NCI-H1105 (cell line): ENCODE results near the gene MAGEA9B.
"Not testable (repeated sequence)": the region's sequence is repeated elsewhere in the genome, so short reads cannot be mapped to it uniquely, and the experiment has no call there.

ENCODE experiments used
- DNase-seq: peaks from one replicate; lab custom pipeline; 2025; lab: John Stamatoyannopoulos, UW

MAGEA9B gene

DNA sequence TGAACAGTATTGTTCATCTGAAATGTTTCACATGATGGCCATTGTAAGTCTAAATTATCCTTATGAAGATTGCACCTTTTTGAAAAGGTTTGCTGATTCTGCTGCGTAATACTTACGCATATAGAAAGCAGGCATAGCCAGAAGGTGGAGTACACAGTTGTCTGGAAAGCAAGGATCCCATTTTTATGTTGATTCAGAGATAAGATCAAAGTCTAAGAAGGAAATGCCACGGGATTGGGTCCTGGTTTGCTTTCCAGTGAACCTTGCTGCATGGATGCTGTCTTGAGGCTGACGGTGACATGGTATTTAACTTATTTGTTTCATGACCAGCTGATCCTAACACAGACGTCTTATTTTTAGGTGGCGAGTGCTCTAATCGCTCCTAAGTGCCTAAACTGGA, 15.5 kb downstream of the MAGEA9B start:
- DNase-seq = no peak

DNA sequence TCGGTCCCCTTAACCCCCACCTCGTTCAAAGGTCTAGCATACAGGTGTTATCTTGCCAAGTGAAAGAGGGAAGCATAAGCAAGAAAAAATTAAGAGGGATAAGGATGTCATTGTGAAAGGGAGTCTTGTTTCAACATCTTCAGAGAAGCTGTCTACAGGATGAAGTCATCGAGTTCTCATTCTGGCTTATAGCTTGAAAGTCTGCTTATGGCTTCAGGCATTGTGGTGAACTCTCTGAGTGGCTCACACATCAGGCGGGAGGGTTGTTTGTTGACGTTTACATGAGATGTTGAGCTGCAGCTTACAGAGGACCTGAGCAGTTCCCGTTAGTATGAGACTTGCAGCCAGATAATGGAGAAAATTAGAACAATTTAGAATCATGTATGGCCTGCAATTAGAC, 16.6 kb downstream of the MAGEA9B start:
- no peak for DNase-seq

DNA sequence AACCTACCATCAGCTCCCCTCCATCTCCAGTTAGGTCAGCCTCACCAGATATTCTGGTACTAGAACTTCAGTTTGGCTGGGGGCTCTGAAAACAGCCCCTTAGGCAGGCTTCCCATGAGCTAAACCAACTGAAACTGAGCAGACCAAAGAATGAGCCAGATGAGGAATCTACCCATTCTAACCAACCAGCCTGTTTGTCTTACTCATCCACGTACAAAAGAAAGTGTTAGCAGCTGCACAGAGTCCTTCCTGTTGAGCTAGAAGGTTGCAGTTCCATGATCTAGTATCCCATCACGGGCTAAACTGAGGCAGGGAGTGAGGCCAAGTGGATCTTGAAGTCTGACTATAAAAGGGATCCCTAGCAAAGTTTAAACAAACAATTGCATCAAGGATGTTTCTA, 17.5 kb downstream of the MAGEA9B start:
- no peak for DNase-seq

DNA sequence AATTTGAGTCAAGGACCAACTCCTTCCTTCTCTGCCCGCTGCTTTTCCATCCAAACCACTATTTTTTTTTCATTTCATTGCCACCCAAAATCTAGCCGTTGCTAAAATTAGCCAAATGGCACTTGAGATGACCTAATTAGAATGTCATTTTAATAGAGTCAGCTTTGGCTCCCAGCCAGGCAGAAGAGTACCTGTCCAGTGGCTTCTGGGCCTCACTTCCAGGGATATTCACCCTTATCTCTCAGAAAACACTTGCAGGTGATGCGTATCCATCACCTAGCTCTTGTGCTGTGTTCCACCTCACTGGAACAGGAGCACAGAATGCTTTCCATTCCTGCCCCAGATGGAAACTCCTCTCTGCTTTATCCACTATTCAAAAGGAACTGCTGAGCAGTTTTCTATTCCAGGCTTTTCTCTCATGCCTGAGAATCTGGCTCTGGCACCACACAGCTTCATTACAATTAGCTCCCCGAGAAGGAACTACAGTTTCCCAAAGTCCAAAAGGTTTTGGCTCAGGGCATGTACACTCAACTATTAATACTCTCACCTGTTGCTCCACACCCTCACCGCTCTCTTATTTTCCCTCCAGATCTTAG, 18.5 kb downstream of the MAGEA9B start:
- DNase-seq = peak; percentile 27

DNA sequence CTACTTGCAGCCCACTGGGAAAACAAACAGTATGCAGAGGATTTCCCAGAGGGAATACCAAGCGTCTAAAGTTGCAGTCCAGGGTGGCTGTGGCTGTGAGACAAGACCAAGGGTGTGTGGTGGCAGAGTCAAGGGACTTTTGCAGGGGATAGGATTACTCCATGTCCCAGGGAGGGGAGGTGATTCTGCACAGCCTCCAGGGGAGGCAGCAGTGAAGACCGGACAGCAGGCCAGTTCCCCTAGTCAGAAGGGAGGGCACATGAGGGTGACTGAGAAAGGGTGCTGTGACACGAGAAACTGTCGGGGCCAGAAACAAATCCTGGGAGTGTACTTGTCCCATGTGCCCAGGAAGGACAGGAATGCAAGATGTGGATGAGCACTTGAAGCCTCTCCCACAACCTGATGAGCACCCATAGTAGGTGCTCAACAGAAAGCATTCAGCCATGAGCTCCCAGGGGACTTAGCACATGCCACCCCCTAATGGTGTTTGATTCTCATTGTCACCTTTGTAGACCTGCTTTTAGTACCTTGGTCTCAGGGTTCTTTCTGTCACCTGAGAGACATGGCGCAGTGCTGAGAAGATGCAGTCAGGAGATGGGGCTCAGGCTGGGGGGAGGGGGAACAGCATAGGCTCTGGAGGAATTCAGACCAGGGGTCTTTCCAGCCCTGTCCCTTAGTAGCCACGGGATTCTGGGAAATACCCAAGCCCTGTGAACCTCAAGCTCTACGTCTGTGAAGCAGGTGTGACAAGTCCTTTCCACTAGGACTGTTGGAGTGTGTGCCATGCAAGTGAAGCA, 19.4 kb downstream of the MAGEA9B start:
- no peak for DNase-seq

GRCh38 chrX:149563359-149563758, 23.9 kb downstream of the MAGEA9B start:
- no peak for DNase-seq

GRCh38 chrX:149555251-149555650, 32.0 kb downstream of the MAGEA9B start:
- not testable (repeated sequence) for DNase-seq

- not testable (repeated sequence) for DNase-seq
Measured at GRCh38 chrX:149551939-149552248, 35.4 kb downstream of the MAGEA9B start.

DNA sequence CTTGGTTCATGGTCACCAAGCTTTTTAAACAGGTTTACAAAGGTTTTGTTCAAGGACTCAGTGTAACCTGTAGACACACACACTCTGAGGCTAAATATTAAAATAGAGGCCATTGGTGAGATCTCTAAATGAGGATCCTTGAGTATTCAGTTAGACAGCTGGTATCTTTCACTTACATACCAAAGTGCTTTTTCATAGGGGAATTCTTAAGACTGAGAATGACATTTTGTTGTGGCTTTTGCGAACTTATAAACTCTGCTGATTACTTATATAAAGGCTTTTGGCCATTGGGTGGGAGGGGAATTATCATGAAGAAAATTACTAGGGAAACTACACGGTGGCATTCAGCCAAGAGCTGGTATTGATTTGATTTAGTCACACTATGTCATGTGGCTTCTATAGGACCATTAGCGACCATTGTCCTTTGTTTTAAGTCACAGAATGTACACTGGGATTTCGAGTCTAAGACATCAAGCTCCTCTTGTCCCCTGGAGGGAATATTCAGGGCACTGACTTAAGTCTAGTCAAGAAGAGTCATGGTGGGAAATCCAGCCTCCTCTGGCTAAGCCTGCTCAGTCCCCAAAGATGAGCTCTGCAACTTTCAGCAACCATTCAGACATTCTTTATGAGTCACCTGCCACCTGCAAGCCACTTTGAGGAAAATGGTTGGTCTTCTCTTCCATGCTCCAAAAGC, 35.9 kb downstream of the MAGEA9B start:
- DNase-seq = not testable (repeated sequence)

DNA sequence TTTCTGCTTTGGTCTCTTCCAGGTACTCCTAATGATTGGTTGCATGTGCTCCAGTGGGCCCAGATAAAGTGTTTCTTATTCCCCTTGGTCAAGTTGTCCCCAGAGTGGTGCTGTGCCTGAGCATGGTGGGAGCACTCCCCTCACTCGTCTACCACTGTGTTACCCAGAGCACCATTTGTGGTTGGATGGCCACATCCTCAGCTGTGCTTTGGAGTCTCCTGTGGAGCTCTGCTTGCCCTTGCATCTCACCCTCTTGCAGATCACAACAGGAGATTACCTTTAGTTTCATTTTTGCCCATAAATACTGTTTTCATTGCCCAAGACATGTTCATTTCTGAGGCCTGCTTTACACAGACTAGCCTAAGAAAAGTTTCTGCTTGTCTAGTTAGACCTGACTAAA, 36.8 kb downstream of the MAGEA9B start:
- DNase-seq = not testable (repeated sequence)

GRCh38 chrX:149549701-149550100, 37.6 kb downstream of the MAGEA9B start, which contains the start of gene HSFX3:
TSS of gene HSFX3 (minus strand) at chrX:149549924. CDS start at chrX:149549852, 72 bp downstream.
- not testable (repeated sequence) for DNase-seq

GRCh38 chrX:149547782-149548181, 39.5 kb downstream of the MAGEA9B start:
- DNase-seq = not testable (repeated sequence)

- not testable (repeated sequence) for DNase-seq
Measured at GRCh38 chrX:149546962-149547361, 40.3 kb downstream of the MAGEA9B start.

DNA sequence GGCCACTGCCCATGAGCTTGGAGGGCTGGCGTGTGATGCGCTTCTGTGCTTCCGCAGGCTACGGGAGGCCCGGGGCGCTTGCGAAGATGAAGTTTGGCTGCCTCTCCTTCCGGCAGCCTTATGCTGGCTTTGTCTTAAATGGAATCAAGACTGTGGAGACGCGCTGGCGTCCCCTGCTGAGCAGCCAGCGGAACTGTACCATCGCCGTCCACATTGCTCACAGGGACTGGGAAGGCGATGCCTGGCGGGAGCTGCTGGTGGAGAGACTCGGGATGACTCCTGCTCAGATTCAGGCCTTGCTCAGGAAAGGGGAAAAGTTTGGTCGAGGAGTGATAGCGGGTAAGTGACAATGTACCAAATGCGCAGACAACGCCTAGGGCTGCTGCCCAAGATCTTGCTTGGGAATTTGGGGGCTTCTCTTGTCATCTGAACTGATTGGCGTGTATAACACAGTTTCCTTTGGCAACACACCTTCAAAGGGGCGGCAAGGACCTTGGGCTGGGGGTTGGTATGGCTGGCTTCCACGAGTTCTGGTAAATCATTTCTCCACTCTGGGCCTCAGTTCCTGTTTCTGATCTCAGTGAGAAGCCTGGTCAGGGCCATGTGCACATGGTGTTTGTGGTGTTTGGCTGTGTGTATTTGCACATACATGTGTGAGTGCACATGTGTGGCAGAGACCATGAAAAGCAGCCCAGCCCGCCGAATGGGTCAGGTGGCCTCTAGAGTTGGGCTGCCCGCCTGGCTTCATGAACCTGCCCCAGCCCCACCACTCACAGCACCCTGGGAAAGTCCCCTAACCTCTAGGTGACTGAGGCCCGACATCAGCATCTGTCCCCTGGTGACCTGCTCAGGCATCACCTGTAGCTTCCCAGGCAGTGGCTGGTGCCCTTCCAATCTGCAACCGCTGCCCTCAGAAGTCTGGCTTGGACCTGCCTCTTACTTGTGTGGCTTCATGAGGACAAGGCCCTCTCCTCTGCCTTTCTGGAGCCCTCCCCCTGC, 41.4 kb downstream of the MAGEA9B start:
- DNase-seq = not testable (repeated sequence)

- no peak for DNase-seq
Measured at GRCh38 chrX:149541521-149542047, 45.7 kb downstream of the MAGEA9B start.

- peak; percentile 98 for DNase-seq
Measured at GRCh38 chrX:149540621-149541520, 46.4 kb downstream of the MAGEA9B start, which contains the start of gene EOLA1. TSS of gene EOLA1 (plus strand) at chrX:149541012. CDS start at chrX:149545631, 4,619 bp downstream.

GRCh38 chrX:149540131-149540620, 47.1 kb downstream of the MAGEA9B start:
- DNase-seq = peak; percentile 97

GRCh38 chrX:149539283-149540130, 47.8 kb downstream of the MAGEA9B start:
- DNase-seq = peak; percentile 96

DNA sequence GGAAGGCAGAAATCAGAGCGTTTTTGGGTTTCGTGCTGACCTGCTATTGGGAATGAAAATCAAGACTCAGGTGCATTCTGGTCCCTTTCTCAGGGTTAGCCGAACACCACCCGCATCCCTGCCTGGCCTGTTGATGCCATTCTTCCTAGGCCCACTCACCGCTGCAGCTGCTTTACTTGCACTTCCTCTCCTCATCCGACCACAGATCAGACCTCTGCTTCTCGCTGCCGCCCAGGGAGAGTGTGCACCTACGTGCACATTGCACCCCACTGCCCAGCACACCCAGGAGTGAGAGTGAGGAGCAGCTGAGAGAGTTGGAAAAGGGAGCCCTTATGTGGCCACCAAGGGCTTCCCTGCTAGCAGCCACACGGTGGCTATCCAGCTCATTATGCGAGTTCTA, 49.8 kb downstream of the MAGEA9B start:
- DNase-seq = not testable (repeated sequence)
